ENCODE data around the gene MCF2L2.

The MCF2L2 gene

DNA sequence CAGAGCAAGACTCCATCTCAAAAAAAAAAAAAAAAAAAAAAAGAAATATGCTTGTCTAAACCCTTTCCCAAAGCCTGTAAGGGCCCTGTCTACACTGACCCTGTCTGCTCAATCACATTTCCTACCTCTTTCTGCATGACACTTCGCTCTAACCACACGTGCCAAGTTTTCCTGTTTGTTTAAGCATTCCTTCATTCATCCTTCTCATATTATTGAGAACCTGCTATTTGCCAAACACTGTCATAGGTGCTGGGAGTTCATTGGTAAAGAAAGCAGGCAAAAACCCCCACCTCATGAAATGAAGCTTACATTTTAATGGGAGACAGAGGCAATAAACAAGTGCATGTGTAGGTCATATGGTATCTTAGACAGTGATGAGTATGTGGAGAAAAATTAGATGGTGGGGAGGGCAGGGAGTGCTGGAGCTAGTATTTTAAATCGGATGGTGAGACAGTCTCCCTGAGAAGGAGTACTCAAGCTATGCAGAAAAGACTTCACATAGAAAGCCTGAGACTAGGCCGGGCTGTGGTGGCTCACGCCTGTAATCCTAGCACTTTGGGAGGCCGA lies 127.3 kb downstream of the MCF2L2 start:
- peaks cover 11% of the 10 kb centered on the region for H3K4me1 Mint-ChIP-seq
- no peak overlapping the region for H3K4me3 Mint-ChIP-seq
- no peaks in the 10 kb centered on the region for H3K9me3 Mint-ChIP-seq
- H3K36me3 Mint-ChIP-seq (ENCODE audit: low read depth) = no peaks in the 10 kb centered on the region
- H3K27me3 Mint-ChIP-seq = no peaks in the 10 kb centered on the region
- ATAC-seq = no peak
- no peak overlapping the region for H3K27ac Mint-ChIP-seq
- no peak for DNase-seq

DNA sequence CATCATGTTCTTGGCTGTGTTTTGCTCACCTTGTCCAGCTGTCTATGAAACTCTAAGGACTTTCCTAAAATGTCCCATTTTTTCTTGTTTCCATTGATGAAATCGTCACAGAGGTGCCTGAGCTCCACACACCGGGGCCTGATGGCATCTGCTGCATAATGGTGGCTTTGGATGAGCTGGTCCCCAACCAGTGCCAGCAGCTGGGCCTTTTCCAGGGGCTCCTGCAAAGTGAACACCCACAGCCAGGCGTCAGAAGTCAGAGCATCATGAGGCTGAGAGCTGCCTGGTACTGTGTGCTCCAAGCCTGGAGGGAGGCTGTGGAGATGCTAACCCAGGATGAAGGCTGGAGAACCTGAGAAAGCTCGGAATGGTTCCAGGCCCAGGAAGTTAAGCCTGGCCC lies 128.4 kb downstream of the MCF2L2 start:
- DNase-seq = no peak
- Mint-ChIP-seq H3K4me1 (peaks cover 7% of the 10 kb centered on the region), H3K27me3 (no peaks in the 10 kb centered on the region), H3K27ac (no peak overlapping the region), H3K9me3 (no peaks in the 10 kb centered on the region), H3K4me3 (no peak overlapping the region), H3K36me3 (ENCODE audit: low read depth) (no peaks in the 10 kb centered on the region)
- ATAC-seq = no peak

DNA sequence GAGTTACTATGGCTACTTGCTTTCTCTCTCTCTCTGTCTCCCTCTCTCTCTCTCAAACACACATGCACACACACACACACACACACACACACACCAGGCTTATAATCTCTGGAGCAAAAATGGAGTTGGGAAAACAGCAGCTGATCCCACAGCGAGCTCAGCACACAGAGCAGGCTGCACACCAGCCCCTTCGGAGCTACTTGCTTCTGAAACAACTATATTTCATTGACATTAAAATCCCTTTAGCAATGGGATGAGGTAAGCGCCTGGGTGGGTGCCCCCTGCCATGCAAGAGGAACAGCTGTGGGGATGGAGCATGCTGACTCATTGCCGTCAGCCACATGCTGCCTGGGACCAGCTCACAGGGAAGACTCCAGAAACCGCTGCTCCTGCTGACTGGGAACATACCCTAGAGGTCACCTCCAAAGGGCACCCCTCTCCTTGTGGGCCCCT lies 129.7 kb downstream of the MCF2L2 start:
- DNase-seq = no peak
- no peaks in the 10 kb centered on the region for H3K36me3 Mint-ChIP-seq (ENCODE audit: low read depth)
- ATAC-seq = peak; percentile 33
- no peaks in the 10 kb centered on the region for H3K9me3 Mint-ChIP-seq
- peaks cover 7% of the 10 kb centered on the region for H3K4me1 Mint-ChIP-seq
- no peaks in the 10 kb centered on the region for H3K27me3 Mint-ChIP-seq
- H3K27ac Mint-ChIP-seq = no peak overlapping the region
- no peak overlapping the region for H3K4me3 Mint-ChIP-seq

DNA sequence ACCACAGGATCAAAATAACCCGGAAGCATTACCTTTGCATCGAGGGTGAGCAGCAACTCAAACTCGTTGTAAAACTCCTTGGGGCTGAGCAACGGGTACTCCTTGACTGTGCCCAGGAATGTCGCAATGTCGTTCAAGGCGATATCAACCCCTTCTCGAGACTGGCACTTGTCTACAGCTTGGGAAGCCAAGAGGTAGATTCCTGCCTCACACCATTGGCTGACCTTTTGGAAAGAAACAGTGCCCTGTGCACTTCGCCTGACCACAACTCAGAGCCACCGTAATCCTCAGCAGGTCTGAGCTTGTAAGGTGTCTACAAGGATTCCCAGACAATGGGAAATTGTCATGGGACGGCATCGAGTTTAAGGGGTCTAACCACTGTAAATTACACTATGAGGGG lies 131.5 kb downstream of the MCF2L2 start:
- no peak overlapping the region for H3K4me3 Mint-ChIP-seq
- DNase-seq (no peak), ATAC-seq (no peak)
- peaks cover under 1% of the 10 kb centered on the region for H3K36me3 Mint-ChIP-seq (ENCODE audit: low read depth)
- no peak overlapping the region for H3K27ac Mint-ChIP-seq
- H3K9me3 Mint-ChIP-seq = no peaks in the 10 kb centered on the region
- peaks cover 3% of the 10 kb centered on the region for H3K4me1 Mint-ChIP-seq
- no peaks in the 10 kb centered on the region for H3K27me3 Mint-ChIP-seq

DNA sequence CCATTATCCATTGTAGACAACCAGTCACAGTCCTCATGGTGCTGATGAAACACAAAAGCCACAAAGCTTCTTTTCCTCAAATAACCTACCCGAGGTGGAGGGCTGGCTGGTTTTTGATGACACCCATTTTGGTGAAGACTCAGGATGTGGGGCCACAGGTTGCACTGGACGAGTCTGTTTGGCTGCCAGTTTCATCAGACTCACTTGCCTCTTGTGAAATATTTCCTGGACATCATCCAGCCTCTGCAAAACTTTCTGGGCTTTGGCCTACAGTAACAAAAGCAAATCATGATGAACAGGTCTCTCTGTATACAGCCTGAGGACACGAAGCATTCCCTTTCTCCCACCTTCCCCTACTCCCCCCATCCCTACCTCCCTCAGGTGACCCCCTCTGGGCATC lies 133.2 kb downstream of the MCF2L2 start:
- H3K27ac Mint-ChIP-seq = no peak overlapping the region
- DNase-seq (no peak), ATAC-seq (no peak)
- peaks cover 3% of the 10 kb centered on the region for H3K4me1 Mint-ChIP-seq
- H3K4me3 Mint-ChIP-seq = no peak overlapping the region
- H3K9me3 Mint-ChIP-seq = no peaks in the 10 kb centered on the region
- no peaks in the 10 kb centered on the region for H3K27me3 Mint-ChIP-seq
- H3K36me3 Mint-ChIP-seq (ENCODE audit: low read depth) = peaks cover 3% of the 10 kb centered on the region

DNA sequence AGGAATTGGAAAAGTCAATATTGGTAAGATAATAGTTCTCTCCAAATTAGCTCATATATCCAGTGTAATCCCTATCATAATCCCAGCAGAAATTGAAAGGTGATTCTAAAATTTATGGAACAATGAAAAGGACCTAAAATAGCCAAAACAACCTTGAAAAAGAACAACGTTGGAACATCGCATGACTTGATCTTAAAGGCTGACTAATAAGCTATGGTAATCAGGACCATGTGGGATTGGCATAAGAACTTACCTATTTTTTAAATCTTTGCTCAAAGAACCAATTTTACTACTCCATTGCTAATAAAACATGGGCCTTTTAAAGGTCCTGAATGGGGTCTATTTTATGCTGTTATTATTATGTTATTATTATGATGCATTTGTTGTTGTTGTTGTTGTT lies 134.5 kb downstream of the MCF2L2 start:
- Mint-ChIP-seq H3K4me1 (peaks cover 3% of the 10 kb centered on the region), H3K9me3 (no peaks in the 10 kb centered on the region), H3K27me3 (no peaks in the 10 kb centered on the region), H3K27ac (no peak overlapping the region), H3K4me3 (no peak overlapping the region), H3K36me3 (ENCODE audit: low read depth) (peaks cover 5% of the 10 kb centered on the region)
- ATAC-seq = no peak
- no peak for DNase-seq

DNA sequence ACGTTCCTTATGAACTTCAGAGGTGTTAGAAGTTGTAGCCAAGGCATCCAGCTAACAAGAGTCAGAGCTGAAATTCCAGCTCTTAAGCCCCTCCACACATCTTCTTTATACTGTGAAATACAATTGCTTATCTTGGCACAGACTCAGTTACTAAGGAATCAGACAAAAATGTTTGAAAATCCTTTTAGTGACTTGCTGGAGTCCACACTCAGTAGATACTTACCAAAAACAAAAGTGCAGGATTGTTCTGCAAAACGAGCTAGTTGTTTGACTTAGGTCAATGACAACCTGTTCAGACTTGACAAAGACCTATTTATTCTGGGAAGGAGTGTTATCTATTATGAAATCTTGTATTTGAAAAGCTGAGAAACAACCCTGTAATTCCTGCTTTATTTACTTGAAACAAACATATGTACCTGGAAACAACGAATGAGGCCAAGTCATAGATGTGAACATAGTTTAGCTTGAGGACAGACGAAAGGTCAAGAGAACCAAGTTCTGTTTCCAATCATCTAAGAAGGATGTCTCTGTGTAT lies 136.9 kb downstream of the MCF2L2 start:
- Mint-ChIP-seq H3K36me3 (ENCODE audit: low read depth) (peaks cover 10% of the 10 kb centered on the region), H3K27ac (no peak overlapping the region), H3K4me1 (peaks cover 13% of the 10 kb centered on the region), H3K27me3 (no peaks in the 10 kb centered on the region), H3K9me3 (no peaks in the 10 kb centered on the region), H3K4me3 (no peak overlapping the region)
- DNase-seq (no peak), ATAC-seq (no peak)

DNA sequence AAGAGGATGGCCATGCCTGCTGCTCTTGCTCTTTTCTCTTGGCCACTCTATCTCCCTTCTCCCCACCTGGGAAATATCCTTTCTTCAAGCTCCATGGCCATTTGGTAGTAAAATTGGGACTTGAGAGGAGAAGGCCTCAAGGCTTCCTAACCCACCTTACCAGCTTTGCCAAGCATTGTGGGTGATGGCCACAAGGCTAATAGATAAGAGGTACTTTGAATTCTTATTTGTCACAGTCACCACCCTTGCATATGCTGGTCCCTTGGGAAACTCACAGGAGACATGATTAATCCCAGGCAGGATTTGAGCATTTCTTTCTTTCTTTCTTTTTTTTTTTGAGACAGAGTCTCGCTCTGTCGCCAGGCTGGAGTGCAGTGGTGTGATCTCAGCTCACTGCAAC lies 138.2 kb downstream of the MCF2L2 start:
- Mint-ChIP-seq H3K27me3 (no peaks in the 10 kb centered on the region), H3K36me3 (ENCODE audit: low read depth) (peaks cover 10% of the 10 kb centered on the region), H3K9me3 (no peaks in the 10 kb centered on the region), H3K4me3 (no peak overlapping the region), H3K27ac (no peak overlapping the region), H3K4me1 (peaks cover 26% of the 10 kb centered on the region)
- ATAC-seq (no peak), DNase-seq (no peak)

DNA sequence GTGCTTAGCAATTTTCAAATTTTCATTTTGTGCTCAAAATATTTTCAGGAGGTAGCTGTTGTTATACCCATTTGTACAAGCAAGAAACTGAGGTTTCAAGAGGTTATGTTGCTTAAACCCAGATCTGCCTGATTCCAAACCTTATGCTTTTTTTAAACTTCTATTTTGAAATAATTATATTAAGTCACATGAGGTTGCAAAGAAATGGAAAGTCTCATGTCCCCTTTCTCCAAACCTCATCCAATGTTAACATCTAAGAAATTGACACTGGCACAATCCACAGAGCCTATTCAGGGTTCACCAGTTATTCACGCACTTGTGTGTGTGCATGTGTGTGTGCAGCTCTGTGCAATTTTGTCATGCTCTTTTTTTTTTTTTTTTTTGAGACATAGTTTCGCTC lies 140.3 kb downstream of the MCF2L2 start:
- no peak overlapping the region for H3K4me3 Mint-ChIP-seq
- no peaks in the 10 kb centered on the region for H3K27me3 Mint-ChIP-seq
- H3K36me3 Mint-ChIP-seq (ENCODE audit: low read depth) = peaks cover 13% of the 10 kb centered on the region
- DNase-seq (no peak), ATAC-seq (no peak)
- H3K4me1 Mint-ChIP-seq = peaks cover 41% of the 10 kb centered on the region
- H3K9me3 Mint-ChIP-seq = no peaks in the 10 kb centered on the region
- no peak overlapping the region for H3K27ac Mint-ChIP-seq

DNA sequence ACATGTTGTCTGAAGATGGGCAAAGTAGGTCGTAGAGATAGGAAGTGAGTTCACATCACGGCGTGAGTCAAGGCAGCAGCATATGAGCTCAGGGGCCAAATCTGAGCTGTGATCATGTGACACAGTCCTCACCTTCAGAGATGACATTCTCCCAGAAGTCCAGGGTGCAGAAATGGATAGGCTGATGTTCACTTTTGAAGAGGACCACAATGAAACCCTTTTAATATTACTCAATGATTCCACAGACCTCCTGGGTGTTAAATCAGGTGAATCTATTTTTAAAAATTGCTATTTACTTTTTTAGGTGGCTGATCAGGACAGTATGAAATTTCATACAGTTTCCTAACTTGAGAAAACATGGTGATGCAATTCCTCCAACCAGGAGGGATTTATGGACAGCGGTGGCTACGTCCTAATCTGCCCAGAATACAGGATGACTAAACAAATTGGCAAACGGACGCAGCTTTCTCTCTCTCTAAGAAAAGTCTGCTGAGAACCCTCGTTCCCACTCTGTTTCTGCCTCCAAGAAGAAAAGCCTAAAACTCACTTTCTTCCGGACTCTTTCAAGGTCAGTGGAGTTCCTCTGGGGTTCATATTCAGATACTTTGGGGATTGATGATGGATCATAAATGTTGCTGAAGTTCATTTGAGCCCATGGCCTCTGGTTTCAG lies 141.0 kb downstream of the MCF2L2 start:
- DNase-seq (peak; percentile 31), ATAC-seq (no peak)
- Mint-ChIP-seq H3K9me3 (no peaks in the 10 kb centered on the region), H3K4me1 (peaks cover 45% of the 10 kb centered on the region), H3K36me3 (ENCODE audit: low read depth) (peaks cover 13% of the 10 kb centered on the region), H3K27me3 (no peaks in the 10 kb centered on the region), H3K4me3 (peak overlapping the region; percentile 74), H3K27ac (peak overlapping the region; percentile 92)

DNA sequence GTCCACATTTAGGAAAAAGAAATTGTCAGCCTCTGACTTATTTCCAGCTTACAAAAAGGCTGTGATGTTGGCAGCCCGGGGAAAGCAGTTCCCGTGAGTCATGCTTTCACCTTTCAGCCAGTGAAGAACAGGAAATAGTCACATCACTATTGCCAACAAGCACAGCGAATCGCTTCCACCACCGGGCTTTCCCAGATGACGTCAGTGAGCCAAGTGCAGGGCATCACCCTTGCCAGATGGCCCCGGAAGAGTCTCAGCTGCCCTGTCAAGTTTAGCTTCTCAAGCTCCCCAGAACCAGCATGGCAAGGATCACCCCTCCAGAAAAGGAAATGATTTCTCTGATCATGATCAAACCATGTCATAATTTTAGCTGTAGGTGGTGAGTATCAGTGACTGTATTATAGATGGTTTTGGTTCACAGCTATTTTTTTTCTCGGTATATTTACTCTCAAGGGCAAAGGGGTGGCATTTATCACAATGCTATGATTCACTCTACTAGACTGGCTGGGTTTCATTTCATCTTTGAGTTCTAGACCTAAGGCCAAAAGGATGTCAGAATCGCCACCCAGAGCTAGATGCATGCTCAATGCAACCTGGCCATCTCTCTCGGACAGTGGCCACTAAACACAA lies 142.5 kb downstream of the MCF2L2 start:
- ATAC-seq (peak; percentile 95), DNase-seq (peak; percentile 91)
- H3K27me3 Mint-ChIP-seq = no peaks in the 10 kb centered on the region
- H3K36me3 Mint-ChIP-seq (ENCODE audit: low read depth) = peaks cover 10% of the 10 kb centered on the region
- H3K9me3 Mint-ChIP-seq = no peaks in the 10 kb centered on the region
- H3K4me1 Mint-ChIP-seq = peaks cover 45% of the 10 kb centered on the region
- H3K27ac Mint-ChIP-seq = peak overlapping the region; percentile 92
- peak overlapping the region; percentile 74 for H3K4me3 Mint-ChIP-seq

DNA sequence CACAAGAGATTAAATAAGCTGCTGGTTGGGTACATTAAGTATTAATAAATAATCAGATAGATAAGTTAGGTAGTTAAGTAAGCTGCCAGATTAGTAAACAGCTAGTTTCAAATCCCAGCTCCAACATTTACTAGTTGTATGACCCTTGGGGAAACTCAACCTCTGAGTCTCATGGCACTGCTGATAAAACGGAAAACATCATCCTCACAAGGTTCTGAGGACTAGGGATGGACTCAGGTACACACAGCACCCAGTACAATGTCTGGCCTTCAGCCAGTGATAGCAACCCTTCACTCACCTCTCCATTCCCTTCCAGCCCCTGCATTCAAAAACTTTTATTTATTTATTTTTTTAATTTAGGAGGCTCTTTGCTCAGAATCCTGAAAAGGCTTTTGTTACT lies 143.1 kb downstream of the MCF2L2 start:
- Mint-ChIP-seq H3K27me3 (no peaks in the 10 kb centered on the region), H3K9me3 (no peaks in the 10 kb centered on the region), H3K4me1 (peaks cover 45% of the 10 kb centered on the region), H3K27ac (peak overlapping the region; percentile 92), H3K36me3 (ENCODE audit: low read depth) (peaks cover 10% of the 10 kb centered on the region), H3K4me3 (peak overlapping the region; percentile 74)
- no peak for ATAC-seq
- no peak for DNase-seq

DNA sequence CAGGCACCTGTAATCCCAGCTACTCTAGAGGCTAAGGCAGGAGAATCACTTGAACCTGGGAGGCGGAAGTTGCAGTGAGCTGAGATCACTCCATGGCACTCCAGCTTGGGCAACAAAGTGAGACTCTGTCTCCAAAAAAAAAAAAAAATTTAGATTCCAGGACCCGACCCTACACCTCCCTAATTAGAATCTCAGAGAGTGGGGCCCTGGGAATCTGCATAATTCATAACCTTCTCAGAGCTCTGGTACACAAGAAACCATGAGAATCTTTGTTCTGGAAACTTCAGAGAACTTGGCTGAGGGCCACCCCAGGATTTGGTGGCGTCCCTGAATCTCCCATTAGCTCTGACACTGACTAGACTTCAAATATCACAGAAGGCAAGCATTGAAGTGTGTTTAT lies 143.8 kb downstream of the MCF2L2 start:
- Mint-ChIP-seq H3K27ac (peak overlapping the region; percentile 92), H3K27me3 (no peaks in the 10 kb centered on the region), H3K4me1 (peaks cover 45% of the 10 kb centered on the region), H3K9me3 (no peaks in the 10 kb centered on the region), H3K36me3 (ENCODE audit: low read depth) (peaks cover 8% of the 10 kb centered on the region), H3K4me3 (no peak overlapping the region)
- DNase-seq = no peak
- ATAC-seq = no peak

DNA sequence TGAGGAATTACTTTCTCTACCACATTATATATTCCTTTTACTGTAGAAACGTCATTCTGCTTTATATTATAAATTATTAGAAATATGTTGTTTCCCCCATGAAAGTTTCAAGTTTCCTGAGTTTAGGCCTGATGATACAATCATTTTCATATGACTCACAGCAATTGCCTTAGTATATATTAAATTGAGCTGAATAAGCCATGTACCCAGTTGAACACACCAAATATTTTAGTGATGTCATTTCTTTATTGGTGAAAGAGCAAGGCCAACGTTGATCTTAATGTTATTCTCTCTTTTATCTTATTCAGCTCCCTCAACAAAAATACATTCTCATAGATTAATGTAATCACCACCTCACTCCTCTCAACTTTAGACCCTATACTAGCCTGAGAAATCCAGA lies 144.5 kb downstream of the MCF2L2 start:
- ATAC-seq (no peak), DNase-seq (no peak)
- peaks cover 45% of the 10 kb centered on the region for H3K4me1 Mint-ChIP-seq
- peaks cover 8% of the 10 kb centered on the region for H3K36me3 Mint-ChIP-seq (ENCODE audit: low read depth)
- no peaks in the 10 kb centered on the region for H3K9me3 Mint-ChIP-seq
- H3K27me3 Mint-ChIP-seq = no peaks in the 10 kb centered on the region
- H3K27ac Mint-ChIP-seq = peak overlapping the region; percentile 48
- H3K4me3 Mint-ChIP-seq = no peak overlapping the region

DNA sequence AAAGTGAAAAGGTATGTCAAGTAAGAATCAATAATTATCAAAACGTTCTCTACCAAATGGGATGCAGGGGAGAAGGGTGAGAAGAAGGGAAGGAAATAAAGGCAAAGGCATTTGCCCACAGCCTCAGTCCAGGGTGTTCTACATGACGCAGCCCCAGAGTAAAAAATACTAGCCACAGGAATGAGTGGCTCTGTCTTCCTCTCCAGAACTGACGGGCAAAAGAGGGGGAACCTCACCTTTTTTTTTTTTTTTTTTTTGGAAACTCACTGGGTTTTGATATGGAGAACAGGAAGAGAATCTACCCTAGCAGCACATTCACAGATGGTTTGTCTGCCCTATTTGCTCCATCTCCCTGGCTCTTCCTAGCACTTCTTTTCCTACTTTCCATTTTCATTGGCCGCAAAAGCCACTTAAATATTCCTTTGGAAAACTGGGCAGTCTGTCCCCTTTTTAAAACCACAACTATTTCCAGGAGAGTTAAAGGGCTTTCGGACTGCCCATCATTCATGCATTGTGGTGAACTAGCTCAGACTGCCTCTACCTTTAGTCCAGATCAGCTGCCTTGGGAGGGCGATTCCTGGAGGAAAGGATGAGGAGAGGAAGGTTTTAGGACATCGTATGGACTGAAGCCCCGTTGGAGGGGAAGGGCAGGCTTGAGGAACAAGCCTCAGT lies 147.2 kb downstream of the MCF2L2 start:
- peaks cover 3% of the 10 kb centered on the region for H3K36me3 Mint-ChIP-seq (ENCODE audit: low read depth)
- ATAC-seq (no peak), DNase-seq (no peak)
- H3K27me3 Mint-ChIP-seq = no peaks in the 10 kb centered on the region
- H3K4me3 Mint-ChIP-seq = no peak overlapping the region
- H3K27ac Mint-ChIP-seq = no peak overlapping the region
- H3K4me1 Mint-ChIP-seq = peaks cover 37% of the 10 kb centered on the region
- no peaks in the 10 kb centered on the region for H3K9me3 Mint-ChIP-seq

Data from activated naive CD8-positive, alpha-beta T cell treated with anti-CD3 and anti-CD28 coated beads, Interleukin-2, amount 50 U/mL, for 24 hours (primary cell).